A549 treated with AZD2906 at 1 μM for 4 hours (cell line): ENCODE results near the gene WDR3. TPM values are rescaled to one million over a fixed set of nuclear protein-coding genes. Genes with fewer than 3 reads are reported as not detected.

Source experiments
- total RNA-seq: library from RNA; stranded (reverse); fragments of 200-300 nt; extraction: Qiagen RNA extraction; gene quantifications from 5 replicates; pipeline ENCODE4 v1.2.3, GENCODE V29; 2022

The WDR3 gene
- 24.6 to 32.2 TPM (median 28.3 TPM) in 5 replicates for total RNA-seq

GRCh38 chr1:117929343-117930172, at the start of gene WDR3, which contains the start of gene GDAP2:
Gene WDR3, plus strand, starts transcription at chr1:117929739. Its CDS starts 3,581 bp downstream, at chr1:117933320.
Gene GDAP2, minus strand, starts transcription at chr1:117929621. Its CDS starts 9,264 bp downstream, at chr1:117920357.

Other genes starting within 250 kb of the WDR3 start
- gene GDAP2, start 118 bp upstream of the WDR3 start, total RNA-seq, result 6.6 to 9.1 TPM (median 8.0 TPM) in 5 replicates